Eye (tissue), 1 donor: ENCODE data around the gene PDGFC.
"Not testable (repeated sequence)": the region's sequence is repeated elsewhere in the genome, so short reads cannot be mapped to it uniquely, and the experiment has no call there.

Source experiments
- DNase-seq: peaks from one replicate; pipeline ENCODE4 v3.0.0-alpha.2; 2015

PDGFC gene

GRCh38 chr4:156896527-156896926 lies 75.1 kb downstream of the PDGFC start:
- no peak for DNase-seq

GRCh38 chr4:156894234-156894633 lies 77.4 kb downstream of the PDGFC start:
- DNase-seq = no peak

DNA sequence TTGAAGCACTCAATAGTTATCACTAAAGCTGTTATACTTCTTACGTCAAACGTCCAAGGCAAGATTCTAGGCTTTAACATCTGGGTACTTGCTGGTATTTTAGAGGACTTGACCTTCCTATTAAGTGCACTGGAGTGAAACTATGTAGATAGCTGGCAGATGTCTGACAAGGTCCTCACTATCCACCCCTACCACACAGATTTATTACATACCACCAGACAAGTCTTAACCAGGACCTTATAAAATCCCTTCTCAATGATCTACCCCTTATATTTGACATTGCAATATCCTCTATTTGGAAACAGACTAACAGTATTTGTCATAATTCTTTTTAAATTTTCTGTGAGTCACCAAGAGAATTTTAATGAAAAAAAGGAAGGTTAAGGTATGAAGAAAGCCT lies 78.8 kb downstream of the PDGFC start:
- no peak for DNase-seq

DNA sequence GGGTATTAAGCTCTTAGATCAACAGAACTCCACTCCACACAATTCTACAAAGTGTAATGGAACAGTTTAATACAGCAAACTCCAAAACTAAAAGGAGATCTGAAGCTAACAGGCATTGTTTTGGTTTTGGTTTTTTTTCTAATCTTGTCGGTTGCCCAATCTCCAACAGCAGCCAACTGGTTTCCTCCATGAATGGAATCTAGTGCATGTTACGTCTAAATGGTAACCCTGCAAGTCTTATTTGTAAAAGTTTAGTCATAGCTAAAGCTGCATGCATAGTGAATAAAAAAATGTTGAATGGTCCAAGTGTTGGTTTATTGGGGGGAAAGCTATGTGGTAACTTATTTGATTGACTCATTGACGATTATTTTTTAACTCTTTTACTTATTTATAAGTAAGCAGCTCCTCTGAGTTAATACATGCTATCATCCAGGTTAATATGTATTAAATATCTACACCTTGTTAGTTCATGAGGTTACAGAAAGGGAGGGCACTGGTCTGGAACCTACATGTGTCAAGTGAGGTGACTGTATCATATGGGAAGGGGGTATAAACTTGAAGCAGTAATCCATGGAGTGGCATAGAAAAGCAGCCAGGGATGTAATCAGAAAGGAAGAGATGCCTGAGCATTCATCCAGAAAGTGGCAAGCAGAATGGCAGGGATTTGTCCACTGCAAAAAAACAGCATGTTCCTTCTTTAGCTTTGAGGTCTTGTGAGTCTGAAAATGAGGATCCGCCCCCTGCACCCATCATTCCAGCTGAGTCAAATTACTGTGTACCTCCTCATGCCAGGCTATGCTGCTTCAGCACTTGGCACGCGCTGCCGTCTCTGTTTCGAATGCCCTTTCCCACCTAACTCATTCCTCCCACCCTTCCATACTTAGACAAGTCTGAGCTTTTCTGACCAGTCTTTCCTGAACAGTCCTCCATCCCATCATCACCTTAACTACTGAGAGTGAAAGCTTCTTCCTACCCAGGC lies 81.7 kb downstream of the PDGFC start:
- DNase-seq = no peak

- no peak for DNase-seq
Observed at GRCh38 chr4:156888762-156889161, 82.8 kb downstream of the PDGFC start.

GRCh38 chr4:156886481-156886880 lies 85.1 kb downstream of the PDGFC start:
- DNase-seq = no peak

DNA sequence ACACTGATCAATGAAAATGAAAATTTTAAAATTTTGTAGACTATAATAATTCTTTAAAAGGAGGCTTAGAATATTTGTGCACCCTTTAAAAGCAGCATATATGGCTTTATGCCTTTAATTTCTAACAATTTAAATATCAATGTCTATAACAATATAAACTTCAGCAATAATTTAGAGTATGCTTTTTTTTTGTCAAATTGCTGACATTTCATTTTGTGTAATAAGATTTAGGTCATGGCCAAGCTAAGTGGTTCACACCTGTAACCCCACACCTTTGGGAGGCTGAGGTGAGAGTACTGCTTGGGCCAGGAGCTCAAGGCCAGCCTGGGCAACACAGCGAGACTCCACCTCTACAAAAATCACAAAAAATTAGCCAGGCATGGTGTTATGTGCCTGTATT lies 86.2 kb downstream of the PDGFC start:
- DNase-seq = no peak

GRCh38 chr4:156884183-156884582 lies 87.4 kb downstream of the PDGFC start:
- DNase-seq = no peak

DNA sequence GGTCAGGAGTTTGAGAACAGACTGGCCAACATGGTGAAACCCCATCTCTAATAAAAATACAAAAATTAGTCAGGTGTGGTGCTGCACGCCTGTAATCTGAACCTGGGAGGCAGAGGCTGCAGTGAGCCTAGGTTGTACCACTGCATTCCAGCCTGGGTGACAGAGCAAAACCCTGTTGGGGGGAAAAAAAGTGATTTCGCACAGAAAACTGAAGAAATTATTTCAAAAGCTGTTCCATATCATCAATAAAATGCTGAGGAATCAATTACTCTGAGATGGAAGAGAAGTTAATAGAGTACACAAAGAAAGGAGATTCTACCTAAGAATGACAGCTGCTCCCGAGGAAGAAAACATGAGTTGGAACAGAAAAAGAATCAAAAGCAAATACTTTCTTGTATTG lies 95.9 kb downstream of the PDGFC start:
- no peak for DNase-seq

DNA sequence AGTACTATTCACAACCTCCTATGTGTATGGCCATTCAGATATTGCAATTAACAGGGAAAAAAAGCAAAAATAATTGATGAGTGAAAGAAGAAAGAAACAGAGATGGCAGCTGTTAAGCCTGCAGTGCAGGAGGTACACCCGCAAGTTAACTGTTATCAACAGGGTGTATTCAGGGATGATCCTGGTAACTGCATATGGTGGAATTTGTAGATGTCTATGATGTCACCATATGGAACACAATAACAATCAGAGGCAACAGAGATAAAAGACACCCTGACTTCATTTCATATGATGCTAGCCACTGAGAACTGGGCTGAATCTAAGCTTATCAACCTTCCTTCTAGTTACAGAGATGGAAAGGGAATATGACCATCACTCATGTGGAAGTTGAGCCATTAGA lies 96.5 kb downstream of the PDGFC start:
- DNase-seq = no peak

GRCh38 chr4:156873799-156874198 lies 97.8 kb downstream of the PDGFC start:
- peak; percentile 47 for DNase-seq

GRCh38 chr4:156870861-156871260 lies 100.7 kb downstream of the PDGFC start:
- DNase-seq = no peak

DNA sequence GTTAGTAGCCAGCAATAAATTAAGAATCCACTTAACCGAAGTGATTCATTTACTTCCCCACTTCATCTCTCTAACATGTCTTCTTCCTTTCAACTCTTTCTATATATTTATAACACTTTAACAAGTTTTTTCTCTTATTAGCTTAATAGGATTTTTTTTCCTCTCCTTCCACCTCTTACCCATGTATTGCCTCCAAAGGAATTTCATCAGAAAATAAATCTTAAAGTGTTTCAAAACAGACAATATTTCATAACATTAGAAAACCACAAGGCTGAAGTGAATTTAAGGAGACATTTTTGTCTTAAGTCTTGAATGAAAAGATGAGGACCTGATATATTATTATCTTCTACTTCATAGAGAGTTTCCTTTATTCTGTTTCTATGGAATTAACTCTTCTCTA lies 101.5 kb downstream of the PDGFC start:
- DNase-seq = no peak

DNA sequence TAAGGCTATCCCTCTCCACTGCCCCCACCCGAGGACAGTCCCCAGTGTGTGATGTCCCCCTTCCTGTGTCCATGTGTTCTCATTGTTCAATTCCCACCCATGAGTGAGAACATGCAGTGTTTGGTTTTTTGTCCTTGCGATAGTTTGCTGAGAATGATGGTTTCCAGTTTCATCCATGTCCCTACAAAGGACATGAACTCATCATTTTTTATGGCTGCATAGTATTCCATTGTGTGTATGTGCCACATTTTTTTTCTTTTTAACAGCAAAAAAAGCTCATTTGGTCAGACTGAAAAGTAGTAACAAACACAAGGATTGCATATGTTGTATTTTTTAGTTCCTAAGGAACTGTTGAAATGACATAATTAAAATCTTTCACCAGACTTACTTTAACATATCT lies 105.5 kb downstream of the PDGFC start:
- not testable (repeated sequence) for DNase-seq

- DNase-seq = no peak
Observed at GRCh38 chr4:156865451-156865850, 106.1 kb downstream of the PDGFC start.

- no peak for DNase-seq
Observed at GRCh38 chr4:156858071-156858470, 113.5 kb downstream of the PDGFC start.

GRCh38 chr4:156838761-156839160 lies 132.8 kb downstream of the PDGFC start:
- DNase-seq = no peak

DNA sequence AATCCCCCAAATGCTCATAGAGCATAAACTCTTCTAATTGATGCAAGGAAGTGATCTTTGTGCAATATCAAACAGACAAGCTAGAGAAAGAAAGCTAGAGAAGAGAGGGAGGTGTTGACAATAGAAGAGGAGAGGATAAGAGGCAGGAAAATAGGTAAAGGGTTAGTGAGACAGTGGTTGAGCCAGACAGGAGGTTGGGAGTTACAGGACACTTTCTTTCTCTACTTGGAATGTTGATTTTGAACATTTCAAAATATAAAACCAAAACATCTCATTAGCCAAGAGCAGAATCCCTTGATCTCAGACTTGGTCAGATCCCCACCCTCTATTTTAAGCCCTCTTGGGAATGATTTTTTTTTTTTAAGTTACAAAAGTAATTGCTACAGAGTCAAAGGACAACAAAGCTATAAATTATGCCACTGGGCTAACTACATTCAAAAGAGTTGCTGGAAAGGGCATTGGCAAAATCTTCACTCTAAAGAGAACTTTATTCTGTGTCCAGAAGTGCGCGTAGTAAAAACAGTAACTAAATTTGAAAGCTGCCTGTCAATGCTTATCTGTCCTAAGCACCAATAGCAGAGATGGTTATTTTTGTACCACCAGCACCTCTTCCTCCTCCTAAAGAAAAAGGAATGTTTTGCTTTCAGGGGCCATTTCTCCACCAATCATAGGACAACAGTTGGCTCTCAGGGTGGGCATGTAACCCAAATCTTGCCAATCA lies 133.8 kb downstream of the PDGFC start:
- DNase-seq = no peak

DNA sequence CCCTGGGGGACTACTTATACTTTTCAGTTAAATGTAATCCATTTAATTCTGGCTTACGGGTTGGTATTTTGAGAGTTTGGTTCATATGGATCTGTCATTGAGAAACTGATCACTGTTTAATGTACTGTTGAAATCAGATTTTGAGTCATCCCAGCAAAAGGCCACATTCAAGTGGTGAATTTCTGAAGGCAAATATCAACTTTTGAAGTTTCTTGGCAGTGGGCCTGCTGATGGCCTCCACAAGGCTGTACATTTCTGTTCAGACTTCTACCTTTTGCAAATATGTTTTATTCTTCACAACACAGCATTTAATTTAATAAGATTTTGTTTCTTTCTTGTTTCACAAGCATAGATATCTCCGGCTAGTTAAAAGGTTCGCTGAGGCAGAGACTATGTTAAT lies 138.7 kb downstream of the PDGFC start:
- no peak for DNase-seq

DNA sequence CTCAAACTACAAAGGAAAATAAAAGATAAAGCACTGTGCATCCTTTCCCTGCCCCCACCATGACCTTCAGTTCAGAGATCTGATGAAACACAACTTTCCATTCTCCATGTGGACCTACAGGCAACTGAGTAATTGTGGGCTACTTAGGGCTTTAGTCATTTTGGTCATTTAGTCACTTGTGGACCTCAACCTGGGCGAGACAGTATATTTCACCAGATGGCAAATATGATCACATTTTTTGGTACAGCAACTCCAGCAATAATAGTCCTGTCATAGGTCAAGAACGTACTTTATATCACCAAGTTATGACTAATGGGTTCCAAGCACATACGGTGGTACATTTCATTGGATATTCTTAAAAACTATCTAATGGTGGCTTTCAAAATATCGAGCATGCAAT lies 141.2 kb downstream of the PDGFC start:
- no peak for DNase-seq

- DNase-seq = no peak
Observed at GRCh38 chr4:156829201-156829873, 142.3 kb downstream of the PDGFC start.

- no peak for DNase-seq
Observed at GRCh38 chr4:156827519-156827918, 144.1 kb downstream of the PDGFC start.

DNA sequence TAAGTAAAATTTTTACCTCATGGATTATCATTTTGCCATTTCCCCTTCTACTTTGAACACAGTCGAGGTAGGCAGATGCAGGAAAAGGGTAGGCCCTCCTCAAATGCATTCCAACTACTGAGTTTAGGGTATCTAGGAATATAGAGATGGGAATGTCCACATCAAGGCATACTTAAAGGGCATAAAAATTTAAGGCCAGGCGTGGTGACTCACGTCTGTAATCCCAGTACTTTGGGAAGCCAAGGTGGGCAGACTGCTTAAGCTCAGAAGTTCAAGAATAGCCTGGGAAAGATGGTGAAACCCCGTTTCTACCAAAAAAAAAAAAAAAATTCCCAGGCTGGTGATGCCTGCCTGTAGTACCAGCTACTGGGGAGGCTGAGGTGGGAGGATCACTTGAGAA lies 146.5 kb downstream of the PDGFC start:
- DNase-seq = no peak
